ENCODE measurements around the gene SLC26A9. TPM values are rescaled to one million over a fixed set of nuclear protein-coding genes. Genes with fewer than 3 reads are reported as not detected.
"Not testable (repeated sequence)": the region's sequence is repeated elsewhere in the genome, so short reads cannot be mapped to it uniquely, and the experiment has no call there.

Gene SLC26A9
- total and polyA plus RNA-seq, 9 donors, result 0.07 to 6.7 (median 0.11) TPM; not detected in 3

- no peaks in the 10 kb centered on the region for H3K36me3 ChIP-seq
- no peaks in the 10 kb centered on the region for H3K27me3 ChIP-seq
- 66 to 84% (median 81%) methylated on average over 7 of the region's 7 CpGs for WGBS, 3 donors
- DNase-seq, result no peak
- intact Hi-C loops (cut with DNase I), result loop anchor here (10.0 kb wide), 2 partner anchors 60 to 120 kb away; no protein-coding TSS in a partner anchor
- no peak overlapping the region for H3K4me3 ChIP-seq
- peak overlapping the region in 1 of 2 donors; percentile 14 for H3K27ac ChIP-seq
- no peak for TF ChIP-seq EP300 (IDR thresholded peaks at IDR 0.05)
- TF ChIP-seq CTCF (IDR thresholded peaks at IDR 0.05), result no peak
- no peak for TF ChIP-seq POLR2A (IDR thresholded peaks at IDR 0.05)
- no peaks in the 10 kb centered on the region for H3K9me3 ChIP-seq
- peaks cover 23% of the 10 kb centered on the region for H3K4me1 ChIP-seq (ENCODE audit: insufficient read depth)
These were observed 28.5 kb downstream of the SLC26A9 start for GRCh38 chr1:205914730-205915129.

GRCh38 chr1:205914155-205914507 lies 29.1 kb downstream of the SLC26A9 start:
- H3K27ac ChIP-seq, result peak overlapping the region in 1 of 2 donors; percentile 14
- H3K27me3 ChIP-seq, result no peaks in the 10 kb centered on the region
- H3K4me1 ChIP-seq (ENCODE audit: insufficient read depth), result peaks cover 23% of the 10 kb centered on the region
- H3K4me3 ChIP-seq, result no peak overlapping the region
- intact Hi-C loops (cut with DNase I), result loop anchor here (10.0 kb wide), 2 partner anchors 61 to 119 kb away; no protein-coding TSS in a partner anchor
- 70 to 85% (median 80%) methylated on average over 2 of the region's 2 CpGs for WGBS, 3 donors
- H3K9me3 ChIP-seq, result no peaks in the 10 kb centered on the region
- no peak for TF ChIP-seq POLR2A (IDR thresholded peaks at IDR 0.05)
- TF ChIP-seq CTCF (IDR thresholded peaks at IDR 0.05), result no peak
- TF ChIP-seq EP300 (IDR thresholded peaks at IDR 0.05), result no peak
- no peak for DNase-seq
- no peaks in the 10 kb centered on the region for H3K36me3 ChIP-seq

- Histone ChIP-seq H3K4me1 (ENCODE audit: insufficient read depth) (peaks cover 23% of the 10 kb centered on the region), H3K36me3 (no peaks in the 10 kb centered on the region), H3K27me3 (no peaks in the 10 kb centered on the region), H3K4me3 (no peak overlapping the region), H3K9me3 (no peaks in the 10 kb centered on the region), H3K27ac (peak overlapping the region in 1 of 2 donors; percentile 33)
- intact Hi-C loops (cut with DNase I), result loop anchor here (10.0 kb wide), 2 partner anchors 61 to 119 kb away; no protein-coding TSS in a partner anchor
- TF ChIP-seq POLR2A (IDR thresholded peaks at IDR 0.05) (no peak), CTCF (IDR thresholded peaks at IDR 0.05) (no peak), EP300 (IDR thresholded peaks at IDR 0.05) (no peak)
- DNase-seq, result peak; percentile 37 to 83 (median 55)
- WGBS, 3 donors, result 7 to 32% (median 13%) methylated on average over 4 of the region's 4 CpGs
These were observed 29.7 kb downstream of the SLC26A9 start for GRCh38 chr1:205913451-205914154.

GRCh38 chr1:205907794-205908193 lies 35.5 kb downstream of the SLC26A9 start:
- peaks cover 2% of the 10 kb centered on the region for H3K4me1 ChIP-seq (ENCODE audit: insufficient read depth)
- WGBS, 3 donors, result 27 to 53% (median 41%) methylated on average over 2 of the region's 2 CpGs
- no peak overlapping the region for H3K4me3 ChIP-seq
- no peak overlapping the region for H3K27ac ChIP-seq
- no peaks in the 10 kb centered on the region for H3K36me3 ChIP-seq
- intact Hi-C loops (cut with DNase I), result no loop called here
- H3K27me3 ChIP-seq, result no peaks in the 10 kb centered on the region
- no peaks in the 10 kb centered on the region for H3K9me3 ChIP-seq
- no peak for TF ChIP-seq POLR2A (IDR thresholded peaks at IDR 0.05)
- TF ChIP-seq CTCF (IDR thresholded peaks at IDR 0.05), result no peak
- TF ChIP-seq EP300 (IDR thresholded peaks at IDR 0.05), result no peak
- DNase-seq, result no peak

- H3K27me3 ChIP-seq; H3K27ac ChIP-seq; DNase-seq; H3K9me3 ChIP-seq; H3K4me1 ChIP-seq (ENCODE audit: insufficient read depth); H3K36me3 ChIP-seq; H3K4me3 ChIP-seq; intact Hi-C loops (cut with DNase I): not testable (repeated sequence)
- WGBS, 3 donors, result 62 to 73% (median 72%) methylated on average over 3 of the region's 3 CpGs
These were observed 38.2 kb downstream of the SLC26A9 start for GRCh38 chr1:205905095-205905494.

Measured in ovary (tissue), 9 donors.